K562 (cell line): ENCODE measurements around the gene DDX23. TPM values are rescaled to one million over a fixed set of nuclear protein-coding genes. Genes with fewer than 3 reads are reported as not detected.

Experiments
- ARID2 ChIP-seq: fragments of 450-650 bp; IDR thresholded peaks from 2 replicates; pipeline ENCODE4 v1.6.1; 2017; ENCODE audit warnings: antibody characterized with exemption, mild to moderate bottlenecking
- GABPB1 ChIP-seq: sonication (generic); formaldehyde crosslinking; IDR thresholded peaks from 2 replicates; pipeline ENCODE4 v1.8.0; 2022; ENCODE audit warnings: mild to moderate bottlenecking, missing genetic modification reagents
- GATAD2B ChIP-seq: fragments of 450-650 bp; IDR thresholded peaks from 2 replicates; pipeline ENCODE4 v1.6.1; 2017; ENCODE audit warnings: mild to moderate bottlenecking, borderline replicate concordance
- POLR2AphosphoS2 ChIP-seq: IDR thresholded peaks from 2 replicates; pipeline ENCODE4 v1.6.1; 2012; ENCODE audit warnings: low read length, improper control_type of control experiment
- RB1 ChIP-seq: fragments of 450-650 bp; IDR thresholded peaks from 2 replicates; pipeline ENCODE4 v1.6.1; 2017; ENCODE audit warnings: low read depth, mild to moderate bottlenecking
- RBM25 ChIP-seq: fragments of 200-400 bp; formaldehyde crosslinking; IDR thresholded peaks from 2 replicates; pipeline ENCODE4 v1.6.1; 2018; ENCODE audit warnings: low read length, low read depth, moderate library complexity; ENCODE audit not compliant: severe bottlenecking
- REST ChIP-seq, 2 experiments: fragments of 450-650 bp; formaldehyde crosslinking in 1 of 2; IDR thresholded peaks; 2 replicates each; pipeline versions ENCODE4 v1.4.0 to v1.6.1; 2014 to 2020; ENCODE audit warnings: mild to moderate bottlenecking in 2 of 2, borderline replicate concordance in 1 of 2, low read depth in 1 of 2
- STAG1 ChIP-seq: sonication (generic); formaldehyde crosslinking; IDR thresholded peaks from 2 replicates; pipeline ENCODE4 v1.5.0; 2020; ENCODE audit warnings: missing genetic modification reagents, borderline replicate concordance
- WHSC1 ChIP-seq: IDR thresholded peaks from one replicate; pipeline ENCODE4 v1.6.1; 2012; ENCODE audit warnings: low read length, control low read depth, inconsistent platforms
- polyA plus RNA-seq, 8 experiments: library from polyadenylated mRNA; depleted of rRNA in 4 of 8; stranded (reverse) in 5 of 8; unstranded in 3 of 8; fragments of >200 nt; fragmentation: Nextera tagmentation in 2 of 8; fragmentation: Illumina TruSeq in 1 of 8; extraction: Ambion mirVana in 2 of 8; extraction: Trizol in 1 of 8; gene quantifications; 2 replicates each; pipeline versions ENCODE4 v1.2.1 to v1.2.3, GENCODE V29; 2011 to 2014; ENCODE audit warnings: inconsistent platforms in 1 of 8, missing spikeins in 1 of 8
- total RNA-seq, 7 experiments: library from RNA; depleted of rRNA in 6 of 7; stranded (reverse); fragments of >200 nt in 6 of 7; fragmentation: Illumina TruSeq in 2 of 7; extraction: Trizol in 2 of 7; gene quantifications; 2 replicates each; pipeline versions ENCODE4 v1.2.1 to v1.2.3, GENCODE V29; 2011 to 2021; ENCODE audit warnings: low replicate concordance in 1 of 7

Gene DDX23
- total and polyA plus RNA-seq, 9 of the 15 experiments (the other 6 are each of a cell fraction or from before 2014, with no cell fraction given) = 32.4 to 138 (median 104) TPM

GRCh38 chr12:48795550-48796455, 56.2 kb downstream of the DDX23 start (continued):
- peak; percentile 81; the same call in 1 of the 2 replicates for TF ChIP-seq REST (IDR thresholded peaks at IDR 0.05; ENCODE audit: borderline replicate concordance)
- no peak for TF ChIP-seq REST (CRISPR knock-in tag; IDR thresholded peaks at IDR 0.05; ENCODE audit: low read depth)
- TF ChIP-seq ARID2 = peak; percentile 81
- 0 out of 2 replicates have a peak, but pooled peaks have one; percentile 23 for TF ChIP-seq GABPB1 (CRISPR knock-in tag)
- TF ChIP-seq RB1 = peak; percentile 48
- TF ChIP-seq GATAD2B = no peak
- TF ChIP-seq WHSC1 = no peak
- no peak for TF ChIP-seq RBM25
- peak; percentile 49; the same call in 1 of the 2 replicates for TF ChIP-seq STAG1 (CRISPR knock-in tag)
- TF ChIP-seq POLR2AphosphoS2 = no peak
- TF ChIP-seq, all 486 proteins: peak for 15
